Islet precursor cell (in vitro differentiated cells): Measurements from ENCODE around the gene OR9G1.
"Not testable (repeated sequence)": the region's sequence is repeated elsewhere in the genome, so short reads cannot be mapped to it uniquely, and the experiment has no call there.

Source experiments
- DNase-seq: peaks from one replicate; pipeline ENCODE4 v3.0.0-alpha.2; 2018

The OR9G1 gene

GRCh38 chr11:56698795-56699194, at the start of gene OR9G1:
OR9G1 (plus strand) TSS chr11:56699095; CDS start chr11:56700388, 1,293 bp downstream.
- no peak for DNase-seq

GRCh38 chr11:56659755-56660154, 39.1 kb upstream of the OR9G1 start:
- DNase-seq, result no peak

- no peak for DNase-seq
Observed at GRCh38 chr11:56663386-56663785, 35.5 kb upstream of the OR9G1 start, which contains the start of gene OR5AR1. OR5AR1 (plus strand) TSS chr11:56663686; CDS start chr11:56663686, 0 bp downstream.

- DNase-seq, result no peak
Observed at GRCh38 chr11:56670984-56671383, 27.9 kb upstream of the OR9G1 start.

GRCh38 chr11:56688554-56689100, 10.3 kb upstream of the OR9G1 start:
- no peak for DNase-seq

GRCh38 chr11:56691179-56691578, 7.7 kb upstream of the OR9G1 start:
- DNase-seq, result not testable (repeated sequence)

- no peak for DNase-seq
Observed at GRCh38 chr11:56693428-56693827, 5.5 kb upstream of the OR9G1 start.

- DNase-seq, result peak; percentile 69
Observed at GRCh38 chr11:56700242-56700913, 1.5 kb downstream of the OR9G1 start.

GRCh38 chr11:56700914-56701485, 2.1 kb downstream of the OR9G1 start:
- no peak for DNase-seq

GRCh38 chr11:56705784-56706396, 7.0 kb downstream of the OR9G1 start:
- DNase-seq, result no peak

- peak; percentile 73 for DNase-seq
Observed at GRCh38 chr11:56706486-56706885, 7.6 kb downstream of the OR9G1 start.

- DNase-seq, result no peak
Observed at GRCh38 chr11:56714206-56714605, 15.3 kb downstream of the OR9G1 start.

GRCh38 chr11:56716379-56716854, 17.5 kb downstream of the OR9G1 start:
- no peak for DNase-seq

- no peak for DNase-seq
Observed at GRCh38 chr11:56720513-56720912, 21.6 kb downstream of the OR9G1 start.

GRCh38 chr11:56740107-56740506, 41.2 kb downstream of the OR9G1 start:
- no peak for DNase-seq

GRCh38 chr11:56740886-56741285, 42.0 kb downstream of the OR9G1 start:
- no peak for DNase-seq

GRCh38 chr11:56748597-56748996, 49.7 kb downstream of the OR9G1 start, which contains the start of gene OR9G4:
OR9G4 (minus strand) TSS chr11:56748697; CDS start chr11:56743766, 4,931 bp downstream.
- no peak for DNase-seq

GRCh38 chr11:56750190-56750589, 51.3 kb downstream of the OR9G1 start:
- DNase-seq, result no peak

- no peak for DNase-seq
Observed at GRCh38 chr11:56751480-56751879, 52.6 kb downstream of the OR9G1 start.
